Right lobe of liver (tissue), 4 donors: ENCODE results near the gene RARG.

Experiments
- POLR2A ChIP-seq: fragments of 450-650 bp; IDR thresholded peaks from one replicate; pipeline ENCODE4 v1.6.1; 2017; ENCODE audit warnings: antibody characterized with exemption, mild to moderate bottlenecking
- TF ChIP-seq, protein P1 (sequence below), 4 donors: fragments of 200-600 bp in 3 of 4; fragments of 450-650 bp in 1 of 4; IDR thresholded peaks; one replicate each; pipeline versions ENCODE4 v1.5.1 to v1.8.0; 2016 to 2022; ENCODE audit warnings: antibody characterized with exemption in 4 of 4, mild to moderate bottlenecking in 2 of 4
- donor health status: DM: no; HTN: no; CAD: no.
- donor health status: DM: no; HTN: no; CAD: no.
- donor health status: DM: no; HTN: yes; CAD: no.

DNA sequence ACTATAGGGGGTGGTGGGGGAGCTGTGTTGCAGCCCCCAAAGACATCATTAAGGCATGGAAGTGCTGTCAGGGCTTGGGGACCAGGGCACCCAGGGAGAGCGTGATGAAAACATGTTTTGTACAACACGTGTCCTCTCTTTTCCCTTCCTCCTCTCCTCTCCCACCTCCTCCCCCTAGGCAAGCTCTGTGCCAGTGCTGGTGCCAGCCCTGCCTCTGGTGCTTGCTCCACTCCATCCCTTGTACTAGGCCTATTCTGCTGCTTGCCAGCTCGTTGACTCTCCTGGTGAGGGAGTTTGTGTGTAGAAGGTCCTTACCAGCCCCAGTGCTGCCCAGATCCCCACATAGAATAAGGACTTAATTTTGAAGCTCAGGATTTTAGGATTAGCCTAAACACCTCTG lies 3.2 kb upstream of the RARG start:
- TF ChIP-seq, protein P1, sequence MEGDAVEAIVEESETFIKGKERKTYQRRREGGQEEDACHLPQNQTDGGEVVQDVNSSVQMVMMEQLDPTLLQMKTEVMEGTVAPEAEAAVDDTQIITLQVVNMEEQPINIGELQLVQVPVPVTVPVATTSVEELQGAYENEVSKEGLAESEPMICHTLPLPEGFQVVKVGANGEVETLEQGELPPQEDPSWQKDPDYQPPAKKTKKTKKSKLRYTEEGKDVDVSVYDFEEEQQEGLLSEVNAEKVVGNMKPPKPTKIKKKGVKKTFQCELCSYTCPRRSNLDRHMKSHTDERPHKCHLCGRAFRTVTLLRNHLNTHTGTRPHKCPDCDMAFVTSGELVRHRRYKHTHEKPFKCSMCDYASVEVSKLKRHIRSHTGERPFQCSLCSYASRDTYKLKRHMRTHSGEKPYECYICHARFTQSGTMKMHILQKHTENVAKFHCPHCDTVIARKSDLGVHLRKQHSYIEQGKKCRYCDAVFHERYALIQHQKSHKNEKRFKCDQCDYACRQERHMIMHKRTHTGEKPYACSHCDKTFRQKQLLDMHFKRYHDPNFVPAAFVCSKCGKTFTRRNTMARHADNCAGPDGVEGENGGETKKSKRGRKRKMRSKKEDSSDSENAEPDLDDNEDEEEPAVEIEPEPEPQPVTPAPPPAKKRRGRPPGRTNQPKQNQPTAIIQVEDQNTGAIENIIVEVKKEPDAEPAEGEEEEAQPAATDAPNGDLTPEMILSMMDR (IDR thresholded peaks at IDR 0.05), result no peak
- no peak for TF ChIP-seq POLR2A
